SU-DHL-6 (cell line): ENCODE results near the gene HGD.

Source experiments
- H2AFZ ChIP-seq: fragments of 200-600 bp; sonication (generic); 2 replicates; pipeline ENCODE4 v1.6.1; 2014; ENCODE audit warnings: low read depth, mild to moderate bottlenecking, moderate library complexity, mixed read lengths, antibody characterized with exemption, low read length; ENCODE audit not compliant: severe bottlenecking
- H3F3A ChIP-seq: fragments of 200-600 bp; shearing (Covaris generic); 2 replicates; pipeline ENCODE4 v1.6.0; 2016; ENCODE audit warnings: antibody characterized with exemption, mild to moderate bottlenecking; ENCODE audit not compliant: insufficient read depth
- H3K27ac ChIP-seq: fragments of 200-600 bp; sonication (generic); 2 replicates; pipeline ENCODE4 v1.5.1; 2016; ENCODE audit warnings: low read depth, mild to moderate bottlenecking, low read length, moderate library complexity, mixed read lengths
- H3K27me3 ChIP-seq: fragments of 200-600 bp; sonication (generic), shearing (Covaris generic); 2 replicates; pipeline ENCODE4 v1.6.0; 2014; ENCODE audit warnings: mild to moderate bottlenecking, low read length
- H3K36me3 ChIP-seq: fragments of 200-600 bp; sonication (generic); 2 replicates; pipeline ENCODE4 v1.6.1; 2014; ENCODE audit warnings: mild to moderate bottlenecking, low read length, mixed read lengths
- H3K4me2 ChIP-seq: fragments of 300-600, 200-600 bp; shearing (Covaris generic), sonication (generic); 2 replicates; pipeline ENCODE4 v1.6.0; 2014; ENCODE audit warnings: low read length, low read depth, mild to moderate bottlenecking; ENCODE audit not compliant: poor library complexity, severe bottlenecking
- H3K4me3 ChIP-seq: fragments of 200-600 bp; sonication (generic); 2 replicates; pipeline ENCODE4 v1.5.1; 2014; ENCODE audit warnings: antibody characterized with exemption, low read length, mild to moderate bottlenecking, mixed read lengths; ENCODE audit not compliant: insufficient read depth, poor library complexity, severe bottlenecking
- H3K79me2 ChIP-seq: fragments of 200-600 bp; sonication (generic); 2 replicates; pipeline ENCODE4 v1.6.1; 2014; ENCODE audit warnings: mild to moderate bottlenecking, low read length, moderate library complexity; ENCODE audit not compliant: insufficient read depth
- H3K9ac ChIP-seq: fragments of 200-600 bp; sonication (generic); 2 replicates; pipeline ENCODE4 v1.7.0; 2014; ENCODE audit warnings: mild to moderate bottlenecking, low read length
- H3K9me2 ChIP-seq: fragments of 200-600 bp; sonication (generic); replicated peaks from 2 replicates; pipeline ENCODE4 v1.6.1; 2014; ENCODE audit warnings: low read length; ENCODE audit not compliant: insufficient read depth
- H3K9me3 ChIP-seq: fragments of 200-600 bp; sonication (generic); 2 replicates; pipeline ENCODE4 v1.6.1; 2014; ENCODE audit warnings: low read length, mixed read lengths; ENCODE audit not compliant: insufficient read depth
- H4K20me1 ChIP-seq: fragments of 200-600 bp; sonication (generic); 2 replicates; pipeline ENCODE4 v1.6.1; 2014; ENCODE audit warnings: low read depth, mild to moderate bottlenecking, antibody characterized with exemption, low read length, moderate library complexity, mixed read lengths
- EZH2phosphoT487 ChIP-seq: fragments of 200-600 bp; sonication (generic), shearing (Covaris generic); conservative IDR thresholded peaks from 2 replicates; pipeline ENCODE4 v1.6.1; 2018; ENCODE audit warnings: mild to moderate bottlenecking, antibody characterized with exemption, low read length, moderate library complexity, mixed read lengths
- TF ChIP-seq, protein P1 (sequence below): fragments of 200-600 bp; sonication (generic); IDR thresholded peaks from one replicate; pipeline ENCODE4 v1.5.1; 2017; ENCODE audit warnings: antibody characterized with exemption, mild to moderate bottlenecking, low read length, moderate library complexity; ENCODE audit not compliant: insufficient read depth, poor library complexity, severe bottlenecking

The HGD gene

DNA sequence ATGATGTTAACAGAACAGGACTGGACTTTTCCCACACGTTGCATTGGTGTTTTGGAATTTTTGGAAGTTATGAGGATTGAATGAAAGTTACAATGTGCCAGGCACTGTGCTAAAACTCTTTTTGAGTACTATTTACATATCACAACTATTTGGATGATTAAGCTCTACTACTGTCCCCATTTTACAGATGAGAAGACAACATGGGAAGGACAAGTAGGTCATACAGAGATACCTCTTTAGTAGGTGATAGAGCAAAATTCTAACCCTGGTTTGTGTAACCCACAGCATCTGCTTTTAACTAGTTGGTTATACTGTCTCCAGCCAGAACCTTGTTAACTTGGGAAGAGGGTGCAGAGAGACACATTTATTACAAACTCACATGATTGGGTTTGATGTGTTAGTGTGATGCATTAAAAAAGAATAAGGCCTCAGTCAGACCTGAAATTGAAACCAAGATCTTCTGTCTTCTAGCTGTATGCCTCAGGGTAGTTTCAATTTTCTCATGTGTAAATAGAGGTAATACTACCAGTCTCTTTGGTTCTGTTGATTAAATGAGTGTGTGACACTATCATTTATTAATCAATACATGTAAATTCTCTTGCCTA is 84.5 kb downstream of the HGD start:
- H3K9me2 ChIP-seq, result no peaks in the 10 kb centered on the region
- H3K9ac ChIP-seq, result peak overlapping the region; percentile 25
- H2AFZ ChIP-seq, result no peak overlapping the region
- peak overlapping the region; percentile 98 for H3K4me3 ChIP-seq
- peak overlapping the region; percentile 96 for H3K4me2 ChIP-seq
- no peaks in the 10 kb centered on the region for H3K9me3 ChIP-seq
- H3K27ac ChIP-seq, result no peak overlapping the region
- 0 out of 2 replicates have a peak, but pooled peaks cover 2% of the 10 kb centered on the region for H4K20me1 ChIP-seq
- H3K79me2 ChIP-seq, result peaks cover 38% of the 10 kb centered on the region
- no peaks in the 10 kb centered on the region for H3K27me3 ChIP-seq
- no peaks in the 10 kb centered on the region for H3F3A ChIP-seq
- H3K36me3 ChIP-seq, result peaks cover 15% of the 10 kb centered on the region; the same call in 1 of the 2 replicates
- TF ChIP-seq, protein P1, sequence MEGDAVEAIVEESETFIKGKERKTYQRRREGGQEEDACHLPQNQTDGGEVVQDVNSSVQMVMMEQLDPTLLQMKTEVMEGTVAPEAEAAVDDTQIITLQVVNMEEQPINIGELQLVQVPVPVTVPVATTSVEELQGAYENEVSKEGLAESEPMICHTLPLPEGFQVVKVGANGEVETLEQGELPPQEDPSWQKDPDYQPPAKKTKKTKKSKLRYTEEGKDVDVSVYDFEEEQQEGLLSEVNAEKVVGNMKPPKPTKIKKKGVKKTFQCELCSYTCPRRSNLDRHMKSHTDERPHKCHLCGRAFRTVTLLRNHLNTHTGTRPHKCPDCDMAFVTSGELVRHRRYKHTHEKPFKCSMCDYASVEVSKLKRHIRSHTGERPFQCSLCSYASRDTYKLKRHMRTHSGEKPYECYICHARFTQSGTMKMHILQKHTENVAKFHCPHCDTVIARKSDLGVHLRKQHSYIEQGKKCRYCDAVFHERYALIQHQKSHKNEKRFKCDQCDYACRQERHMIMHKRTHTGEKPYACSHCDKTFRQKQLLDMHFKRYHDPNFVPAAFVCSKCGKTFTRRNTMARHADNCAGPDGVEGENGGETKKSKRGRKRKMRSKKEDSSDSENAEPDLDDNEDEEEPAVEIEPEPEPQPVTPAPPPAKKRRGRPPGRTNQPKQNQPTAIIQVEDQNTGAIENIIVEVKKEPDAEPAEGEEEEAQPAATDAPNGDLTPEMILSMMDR, result no peak
- no peak for TF ChIP-seq EZH2phosphoT487

DNA sequence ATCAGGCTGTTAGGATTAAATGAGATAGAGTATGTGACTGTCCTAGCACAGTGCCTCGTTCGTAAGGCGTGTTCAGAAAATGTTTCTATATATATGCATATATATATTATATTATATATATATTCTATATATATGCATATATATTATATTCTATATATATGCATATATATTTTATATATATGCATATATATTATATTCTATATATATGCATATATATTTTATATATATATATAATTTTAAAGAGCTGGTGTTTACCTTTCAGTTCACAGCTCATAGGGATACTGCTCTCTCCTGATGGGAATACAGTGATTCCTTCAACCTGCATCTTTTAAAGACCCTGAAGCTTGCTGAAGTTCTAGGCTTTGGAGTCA is 85.2 kb downstream of the HGD start:
- H3F3A ChIP-seq, result no peaks in the 10 kb centered on the region
- peak overlapping the region; percentile 98 for H3K9ac ChIP-seq
- TF ChIP-seq, protein P1, result no peak
- TF ChIP-seq EZH2phosphoT487, result no peak
- H4K20me1 ChIP-seq, result 0 out of 2 replicates have a peak, but pooled peaks cover 2% of the 10 kb centered on the region
- no peaks in the 10 kb centered on the region for H3K27me3 ChIP-seq
- no peaks in the 10 kb centered on the region for H3K9me3 ChIP-seq
- peaks cover 11% of the 10 kb centered on the region; the same call in 1 of the 2 replicates for H3K36me3 ChIP-seq
- peak overlapping the region; percentile 98 for H3K4me3 ChIP-seq
- H3K9me2 ChIP-seq, result no peaks in the 10 kb centered on the region
- H2AFZ ChIP-seq, result peak overlapping the region; percentile 92
- peak overlapping the region; percentile 67 for H3K27ac ChIP-seq
- H3K79me2 ChIP-seq, result peaks cover 38% of the 10 kb centered on the region
- peak overlapping the region; percentile 96 for H3K4me2 ChIP-seq

DNA sequence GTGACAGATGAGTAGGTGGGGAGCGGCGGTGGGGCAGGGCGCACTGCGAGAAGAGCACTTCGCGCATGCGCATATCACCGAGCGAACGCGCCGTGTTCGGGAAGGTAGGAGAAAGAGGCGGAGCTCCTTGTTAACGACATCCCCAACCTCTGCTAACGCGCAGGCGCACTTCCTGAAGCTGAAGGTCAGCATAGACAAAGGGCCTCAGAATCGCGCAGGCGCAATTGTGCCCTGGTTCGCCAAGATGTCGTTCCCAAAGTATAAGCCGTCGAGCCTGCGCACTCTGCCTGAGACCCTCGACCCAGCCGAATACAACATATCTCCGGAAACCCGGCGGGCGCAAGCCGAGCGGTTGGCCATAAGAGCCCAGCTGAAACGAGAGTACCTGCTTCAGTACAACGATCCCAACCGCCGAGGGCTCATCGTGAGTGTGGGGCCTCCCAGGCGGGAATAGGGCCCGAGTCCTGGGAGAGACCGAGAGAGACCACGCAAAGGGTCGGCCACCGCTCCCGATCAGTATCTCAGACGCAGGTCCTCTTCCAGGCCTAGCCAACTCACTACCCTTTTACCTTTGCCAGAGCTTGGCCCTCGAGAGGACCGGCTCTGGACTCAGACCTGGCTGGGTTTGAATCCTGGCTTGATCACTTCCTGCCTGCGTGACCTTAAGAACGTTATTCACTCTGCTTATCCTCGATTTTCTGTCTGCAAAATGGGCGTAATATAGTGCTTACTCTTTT is 85.8 kb downstream of the HGD start, which contains the start of gene NDUFB4:
NDUFB4 (plus strand) TSS at position 221 of the 737 bp plus-strand sequence; CDS start at position 245, 24 bp downstream.
- H3K9me2 ChIP-seq, result no peaks in the 10 kb centered on the region
- peak within 1 kb of the TSS; percentile 98 for H3K9ac ChIP-seq
- H3K9me3 ChIP-seq, result no peaks in the 10 kb centered on the region
- H2AFZ ChIP-seq, result peak within 1 kb of the TSS; percentile 94
- H3K4me3 ChIP-seq, result peak within 1 kb of the TSS; percentile 98
- H3F3A ChIP-seq, result no peaks in the 10 kb centered on the region
- H3K27me3 ChIP-seq, result no peaks in the 10 kb centered on the region
- H4K20me1 ChIP-seq, result 0 out of 2 replicates have a peak, but pooled peaks cover 2% of the 10 kb centered on the region
- peaks cover 6% of the 10 kb centered on the region; the same call in 1 of the 2 replicates for H3K36me3 ChIP-seq
- H3K27ac ChIP-seq, result peak within 1 kb of the TSS; percentile 67
- peak within 1 kb of the TSS; percentile 96 for H3K4me2 ChIP-seq
- no peak for TF ChIP-seq EZH2phosphoT487
- TF ChIP-seq, protein P1, result no peak
- H3K79me2 ChIP-seq, result peaks cover 38% of the 10 kb centered on the region
